Measurements from ENCODE around the gene TMEM9.

The TMEM9 gene

GRCh38 chr1:201175820-201176500, 21.7 kb upstream of the TMEM9 start:
- no peak overlapping the region for H3K4me3 ChIP-seq (ENCODE audit: low read depth, low read length)
- TF ChIP-seq CTCF (IDR thresholded peaks at IDR 0.05; ENCODE audit: borderline replicate concordance, insufficient read depth, low read depth, low read length): no peak

GRCh38 chr1:201173736-201174135, 19.5 kb upstream of the TMEM9 start:
- H3K4me3 ChIP-seq (ENCODE audit: low read depth, low read length): no peak overlapping the region
- TF ChIP-seq CTCF (IDR thresholded peaks at IDR 0.05; ENCODE audit: borderline replicate concordance, insufficient read depth, low read depth, low read length): no peak

GRCh38 chr1:201172999-201173610, 18.8 kb upstream of the TMEM9 start:
- H3K4me3 ChIP-seq (ENCODE audit: low read depth, low read length): no peak overlapping the region
- no peak for TF ChIP-seq CTCF (IDR thresholded peaks at IDR 0.05; ENCODE audit: borderline replicate concordance, insufficient read depth, low read depth, low read length)

- no peak for TF ChIP-seq CTCF (IDR thresholded peaks at IDR 0.05; ENCODE audit: borderline replicate concordance, insufficient read depth, low read depth, low read length)
- no peak overlapping the region for H3K4me3 ChIP-seq (ENCODE audit: low read depth, low read length)
Measured at GRCh38 chr1:201172326-201172725, 18.1 kb upstream of the TMEM9 start.

DNA sequence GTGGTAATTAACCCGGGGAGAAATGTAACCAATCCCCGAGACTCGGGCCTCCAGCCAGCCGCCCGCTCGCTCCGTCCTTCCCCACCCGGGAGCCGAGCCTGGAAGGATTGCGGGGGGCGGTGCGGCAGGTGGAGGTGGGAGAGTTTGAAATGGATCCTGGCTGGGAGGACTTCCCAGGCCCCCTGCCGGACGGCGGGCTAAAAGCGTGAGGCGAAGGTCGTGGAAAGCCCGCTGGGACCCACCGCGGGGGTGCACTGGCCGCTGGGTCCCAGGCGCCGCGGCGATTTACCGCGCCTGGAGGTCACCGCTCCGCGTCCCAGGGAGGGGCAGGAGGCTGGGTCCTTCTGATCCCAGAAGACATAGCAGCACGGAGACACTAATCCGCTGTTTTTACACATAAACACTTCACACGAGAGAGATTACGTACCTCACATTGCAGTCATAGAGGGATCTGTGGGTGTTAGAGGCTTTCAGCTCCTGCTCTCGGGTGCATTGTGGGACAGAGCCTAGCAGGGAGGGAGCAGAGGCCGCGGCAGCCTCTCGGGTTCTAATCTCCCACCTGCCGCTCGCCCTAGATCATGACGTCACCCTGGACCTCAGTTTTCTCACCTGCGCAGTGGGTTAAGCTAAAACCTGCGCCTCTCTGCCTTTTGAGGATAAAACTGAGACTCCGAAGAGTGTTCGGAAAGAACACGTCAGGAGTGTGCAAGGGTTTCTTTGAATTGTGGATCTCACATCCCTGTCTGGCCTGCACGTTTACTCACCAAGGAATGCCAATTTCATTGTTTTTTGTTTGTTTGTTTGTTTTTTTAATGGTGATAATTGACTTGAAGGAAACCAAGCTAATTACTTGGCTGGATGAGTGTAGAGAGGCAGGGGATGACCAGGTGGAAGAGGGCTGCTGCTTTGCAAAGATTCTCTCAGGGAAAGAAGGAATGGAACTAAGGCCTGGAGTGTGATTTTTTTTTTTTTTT, 17.1 kb upstream of the TMEM9 start:
- TF ChIP-seq CTCF (IDR thresholded peaks at IDR 0.05; ENCODE audit: borderline replicate concordance, insufficient read depth, low read depth, low read length): peak; percentile 62
- peak overlapping the region; percentile 39 for H3K4me3 ChIP-seq (ENCODE audit: low read depth, low read length)

GRCh38 chr1:201170533-201171062, 16.3 kb upstream of the TMEM9 start:
- H3K4me3 ChIP-seq (ENCODE audit: low read depth, low read length): peak overlapping the region; percentile 39
- no peak for TF ChIP-seq CTCF (IDR thresholded peaks at IDR 0.05; ENCODE audit: borderline replicate concordance, insufficient read depth, low read depth, low read length)
